Measurements from ENCODE around the gene E2F3. TPM values are rescaled to one million over a fixed set of nuclear protein-coding genes. Genes with fewer than 3 reads are reported as not detected.

The E2F3 gene
- 3.0 TPM for total RNA-seq
- 8.6 TPM for polyA plus RNA-seq
- long read RNA-seq, donor 1 = 0 reads
- long read RNA-seq, donor 2 = 0 reads
- long read RNA-seq, donor 3, full-length matches to known transcripts = 1 of 9 reads
- long read RNA-seq, donor 3, partial matches to known transcripts = 8 of 9 reads
- long read RNA-seq, donor 3, other reads (novel, unspliced or antisense) = 0 of 9 reads
- long read RNA-seq, donor 4, partial matches to known transcripts = 9 of 9 reads
- long read RNA-seq, donor 4, other reads (novel, unspliced or antisense) = 0 of 9 reads
- long read RNA-seq, donor 5 = 0 reads
- long read RNA-seq, donor 6 = 0 reads
- long read RNA-seq, donor 7 = 0 reads
- long read RNA-seq, donor 8 = 0 reads
- long read RNA-seq, donor 9 = 0 reads
- long read RNA-seq, donor 10, full-length matches to known transcripts = 1 of 1 reads
- long read RNA-seq, donor 10, partial matches to known transcripts = 0 of 1 reads
- long read RNA-seq, donor 10, other reads (novel, unspliced or antisense) = 0 of 1 reads

DNA sequence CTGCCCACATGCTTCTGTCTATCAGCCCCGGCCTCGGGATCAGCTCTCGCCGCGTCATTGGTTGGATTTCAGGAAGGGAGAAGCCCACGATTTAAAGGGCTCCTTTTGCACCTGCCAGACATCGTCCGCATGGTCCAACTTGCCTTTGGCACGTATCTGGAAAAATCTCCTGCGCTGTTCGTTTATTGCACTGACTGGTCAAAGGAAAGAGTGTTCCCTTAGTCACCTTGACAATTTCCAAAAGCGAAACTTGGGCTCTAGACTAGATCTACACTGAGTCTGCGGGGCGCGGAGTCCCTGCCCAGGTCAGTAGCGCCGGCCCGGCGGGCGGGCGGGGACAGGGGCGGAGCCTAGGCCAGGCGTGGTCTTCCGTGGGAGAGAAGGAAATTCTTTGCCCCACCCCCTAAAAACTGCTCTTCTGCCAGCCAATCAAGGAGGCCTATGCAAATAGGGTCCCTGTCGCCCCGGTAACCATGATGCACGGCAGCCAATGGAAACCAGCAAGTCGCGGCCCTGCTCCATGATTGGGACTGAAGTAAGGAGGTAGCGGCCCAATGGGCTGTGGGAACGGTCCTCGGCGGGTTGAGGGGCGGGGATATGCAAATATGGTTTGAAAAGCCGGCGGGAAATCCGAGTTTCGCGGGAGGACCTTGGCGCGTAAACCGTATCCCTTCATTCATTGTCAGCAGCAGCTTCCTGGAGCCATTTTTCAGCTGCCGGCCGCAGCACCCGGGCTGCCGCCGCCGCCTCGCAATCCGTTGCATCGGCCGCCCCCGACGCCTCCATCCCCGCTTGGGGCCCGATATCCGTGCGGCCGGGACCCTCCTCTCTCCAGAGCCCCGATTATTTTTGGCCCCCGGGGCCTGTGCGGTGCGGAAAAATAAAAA is at the start of gene E2F3:
E2F3 (plus strand) TSS at position 675 of the 887 bp plus-strand sequence. CDS start 354 bp downstream, outside the sequence.
- no peaks in the 10 kb centered on the region for H3K27me3 ChIP-seq (ENCODE audit: control insufficient read depth in 2 of 2, insufficient read depth in 1 of 2, low read length in 1 of 2)
- DNase-seq (ENCODE audit: low read depth in 6 of 9, low spot score in 9 of 9) = peak; percentile 96 to 99 (median 98)
- peaks cover 0 to 4% of the 10 kb centered on the region in 2 donors for H3K36me3 ChIP-seq (ENCODE audit: control insufficient read depth in 2 of 2, insufficient read depth in 2 of 2, low read length in 1 of 2)
- H3K9me3 ChIP-seq (ENCODE audit: control insufficient read depth in 2 of 2, insufficient read depth in 1 of 2, low read length in 1 of 2) = peaks cover 0 to 3% of the 10 kb centered on the region in 2 donors
- H3K27ac ChIP-seq (ENCODE audit: low read depth in 1 of 2, low read length in 1 of 2) = peak within 1 kb of the TSS; percentile 64 to 86
- WGBS = under 1% methylated on average over 63 of the region's 63 CpGs
- peak within 1 kb of the TSS; percentile 73 to 88 for H3K4me3 ChIP-seq (ENCODE audit: low read length in 2 of 2)
- H3K4me1 ChIP-seq (ENCODE audit: control insufficient read depth in 2 of 2, insufficient read depth in 2 of 2, low read length in 2 of 2) = peaks cover 25 to 26% of the 10 kb centered on the region in 2 donors

DNA sequence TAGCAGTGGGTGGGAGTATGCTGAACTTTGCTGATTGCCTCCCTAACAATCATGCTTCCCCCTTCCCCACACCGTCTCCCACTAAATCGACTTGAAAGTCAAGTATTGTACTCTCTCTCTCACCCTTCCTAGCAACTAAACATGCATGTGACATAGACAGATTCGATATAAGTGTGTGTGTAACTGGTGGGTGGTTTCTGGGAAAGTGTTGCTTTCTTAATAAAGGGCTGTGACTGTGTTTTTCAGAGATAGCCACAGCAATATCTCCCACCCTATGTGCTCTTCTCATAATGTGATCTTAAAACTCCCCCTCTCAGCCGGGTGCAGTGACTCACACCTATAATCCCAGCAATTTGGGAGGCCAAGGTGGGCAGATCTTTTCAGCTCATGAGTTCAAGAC is 49.3 kb upstream of the E2F3 start:
- WGBS = 96% methylated on average over 4 of the region's 4 CpGs
- Histone ChIP-seq H3K36me3 (ENCODE audit: control insufficient read depth in 2 of 2, insufficient read depth in 2 of 2, low read length in 1 of 2) (no peaks in the 10 kb centered on the region), H3K27ac (ENCODE audit: low read depth in 1 of 2, low read length in 1 of 2) (no peak overlapping the region), H3K9me3 (ENCODE audit: control insufficient read depth in 2 of 2, insufficient read depth in 1 of 2, low read length in 1 of 2) (no peaks in the 10 kb centered on the region), H3K4me3 (ENCODE audit: low read length in 2 of 2) (no peak overlapping the region), H3K27me3 (ENCODE audit: control insufficient read depth in 2 of 2, insufficient read depth in 1 of 2, low read length in 1 of 2) (no peaks in the 10 kb centered on the region), H3K4me1 (ENCODE audit: control insufficient read depth in 2 of 2, insufficient read depth in 2 of 2, low read length in 2 of 2) (no peaks in the 10 kb centered on the region)
- DNase-seq (ENCODE audit: low read depth in 6 of 9, low spot score in 9 of 9) = no peak

GRCh38 chr6:20353134-20353533 is 48.5 kb upstream of the E2F3 start:
- no peak overlapping the region for H3K27ac ChIP-seq (ENCODE audit: low read depth in 1 of 2, low read length in 1 of 2)
- no peaks in the 10 kb centered on the region for H3K9me3 ChIP-seq (ENCODE audit: control insufficient read depth in 2 of 2, insufficient read depth in 1 of 2, low read length in 1 of 2)
- H3K36me3 ChIP-seq (ENCODE audit: control insufficient read depth in 2 of 2, insufficient read depth in 2 of 2, low read length in 1 of 2) = no peaks in the 10 kb centered on the region
- WGBS = 97% methylated on average over 5 of the region's 5 CpGs
- DNase-seq (ENCODE audit: low read depth in 6 of 9, low spot score in 9 of 9) = no peak
- H3K4me1 ChIP-seq (ENCODE audit: control insufficient read depth in 2 of 2, insufficient read depth in 2 of 2, low read length in 2 of 2) = no peaks in the 10 kb centered on the region
- no peak overlapping the region for H3K4me3 ChIP-seq (ENCODE audit: low read length in 2 of 2)
- H3K27me3 ChIP-seq (ENCODE audit: control insufficient read depth in 2 of 2, insufficient read depth in 1 of 2, low read length in 1 of 2) = no peaks in the 10 kb centered on the region

DNA sequence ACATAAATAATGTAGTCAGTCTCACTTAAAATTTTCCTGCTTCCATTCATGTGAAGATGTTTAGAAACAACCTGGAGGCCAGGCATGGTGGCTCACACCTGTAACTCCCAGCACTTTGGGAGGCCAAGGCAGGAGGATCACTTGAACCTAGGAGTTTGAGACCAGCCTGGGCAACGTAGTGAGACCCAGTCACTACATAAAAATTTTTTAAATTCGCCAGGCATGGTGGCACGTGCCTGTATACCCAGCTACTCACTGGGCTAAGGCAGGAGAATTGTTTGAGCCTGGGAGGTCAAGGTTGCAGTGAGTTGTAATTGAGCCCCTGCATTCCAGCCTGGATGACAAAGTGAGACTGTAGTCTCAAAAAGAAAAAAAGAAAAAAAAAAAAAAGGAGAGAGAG is 47.3 kb upstream of the E2F3 start:
- Histone ChIP-seq H3K27ac (ENCODE audit: low read depth in 1 of 2, low read length in 1 of 2) (no peak overlapping the region), H3K27me3 (ENCODE audit: control insufficient read depth in 2 of 2, insufficient read depth in 1 of 2, low read length in 1 of 2) (no peaks in the 10 kb centered on the region), H3K36me3 (ENCODE audit: control insufficient read depth in 2 of 2, insufficient read depth in 2 of 2, low read length in 1 of 2) (no peaks in the 10 kb centered on the region), H3K4me1 (ENCODE audit: control insufficient read depth in 2 of 2, insufficient read depth in 2 of 2, low read length in 2 of 2) (no peaks in the 10 kb centered on the region), H3K4me3 (ENCODE audit: low read length in 2 of 2) (no peak overlapping the region), H3K9me3 (ENCODE audit: control insufficient read depth in 2 of 2, insufficient read depth in 1 of 2, low read length in 1 of 2) (no peaks in the 10 kb centered on the region)
- 91% methylated on average over 3 of the region's 3 CpGs for WGBS
- DNase-seq (ENCODE audit: low read depth in 6 of 9, low spot score in 9 of 9) = no peak

DNA sequence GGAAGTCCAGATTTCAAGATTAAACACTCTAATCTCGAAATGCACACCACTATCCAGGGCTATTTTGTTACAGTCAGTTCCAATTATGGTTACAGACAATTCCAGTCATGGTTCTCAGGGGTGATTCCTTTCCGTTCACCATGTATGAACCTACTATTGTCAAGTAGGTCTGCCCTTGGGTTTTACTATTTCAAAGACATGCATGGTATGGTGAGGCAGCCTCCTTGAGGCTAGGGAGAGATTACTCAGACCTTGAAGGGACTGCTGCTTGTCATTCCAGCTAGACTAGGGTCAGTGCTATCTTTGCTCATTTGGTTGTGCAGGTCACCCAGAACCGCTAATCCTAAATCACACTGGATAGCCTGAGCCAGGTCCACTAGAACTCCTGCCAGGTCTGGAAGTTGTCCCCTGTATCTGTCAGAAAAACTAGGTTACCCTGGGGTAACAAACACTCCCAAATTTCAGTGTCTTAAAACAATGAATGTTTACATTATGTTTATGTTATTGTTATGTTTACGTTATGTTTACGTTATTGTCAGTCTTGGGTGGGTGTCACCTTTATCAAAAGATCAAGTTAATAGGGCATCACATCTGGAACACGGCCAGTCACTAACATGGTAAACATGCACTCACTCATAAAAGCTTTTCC is 41.1 kb upstream of the E2F3 start:
- Histone ChIP-seq H3K9me3 (ENCODE audit: control insufficient read depth in 2 of 2, insufficient read depth in 1 of 2, low read length in 1 of 2) (no peaks in the 10 kb centered on the region), H3K36me3 (ENCODE audit: control insufficient read depth in 2 of 2, insufficient read depth in 2 of 2, low read length in 1 of 2) (no peaks in the 10 kb centered on the region), H3K4me1 (ENCODE audit: control insufficient read depth in 2 of 2, insufficient read depth in 2 of 2, low read length in 2 of 2) (no peaks in the 10 kb centered on the region), H3K4me3 (ENCODE audit: low read length in 2 of 2) (no peak overlapping the region), H3K27me3 (ENCODE audit: control insufficient read depth in 2 of 2, insufficient read depth in 1 of 2, low read length in 1 of 2) (no peaks in the 10 kb centered on the region), H3K27ac (ENCODE audit: low read depth in 1 of 2, low read length in 1 of 2) (no peak overlapping the region)
- no peak for DNase-seq (ENCODE audit: low read depth in 6 of 9, low spot score in 9 of 9)
- 96% methylated on average over 6 of the region's 6 CpGs for WGBS

DNA sequence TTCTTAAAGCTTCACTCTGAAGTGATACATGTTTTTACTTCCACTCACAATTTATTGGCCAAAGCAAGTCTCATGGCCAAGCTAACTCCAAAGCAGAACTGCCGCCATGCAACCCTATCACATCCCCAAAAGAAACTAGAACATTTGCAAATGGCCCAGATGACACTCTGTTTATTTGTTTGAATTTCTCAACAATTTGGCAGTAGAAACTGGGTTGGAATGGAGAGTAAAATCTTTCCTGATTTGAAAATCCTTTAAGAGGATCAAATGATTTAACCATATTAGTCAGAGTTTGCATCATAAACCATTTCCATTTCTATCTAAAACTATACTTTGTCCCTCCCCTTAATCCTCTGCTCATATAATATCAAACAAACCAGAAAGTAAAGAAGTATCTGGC is 39.1 kb upstream of the E2F3 start:
- WGBS = 98% methylated on average over 1 of the region's 1 CpG
- no peaks in the 10 kb centered on the region for H3K9me3 ChIP-seq (ENCODE audit: control insufficient read depth in 2 of 2, insufficient read depth in 1 of 2, low read length in 1 of 2)
- no peak overlapping the region for H3K27ac ChIP-seq (ENCODE audit: low read depth in 1 of 2, low read length in 1 of 2)
- H3K4me3 ChIP-seq (ENCODE audit: low read length in 2 of 2) = no peak overlapping the region
- H3K36me3 ChIP-seq (ENCODE audit: control insufficient read depth in 2 of 2, insufficient read depth in 2 of 2, low read length in 1 of 2) = no peaks in the 10 kb centered on the region
- H3K4me1 ChIP-seq (ENCODE audit: control insufficient read depth in 2 of 2, insufficient read depth in 2 of 2, low read length in 2 of 2) = peaks cover 8 to 18% of the 10 kb centered on the region in 2 donors
- H3K27me3 ChIP-seq (ENCODE audit: control insufficient read depth in 2 of 2, insufficient read depth in 1 of 2, low read length in 1 of 2) = no peaks in the 10 kb centered on the region
- no peak for DNase-seq (ENCODE audit: low read depth in 6 of 9, low spot score in 9 of 9)

- Histone ChIP-seq H3K9me3 (ENCODE audit: control insufficient read depth in 2 of 2, insufficient read depth in 1 of 2, low read length in 1 of 2) (no peaks in the 10 kb centered on the region), H3K4me3 (ENCODE audit: low read length in 2 of 2) (no peak overlapping the region), H3K27me3 (ENCODE audit: control insufficient read depth in 2 of 2, insufficient read depth in 1 of 2, low read length in 1 of 2) (no peaks in the 10 kb centered on the region), H3K4me1 (ENCODE audit: control insufficient read depth in 2 of 2, insufficient read depth in 2 of 2, low read length in 2 of 2) (peaks cover 8 to 18% of the 10 kb centered on the region in 2 donors), H3K27ac (ENCODE audit: low read depth in 1 of 2, low read length in 1 of 2) (no peak overlapping the region), H3K36me3 (ENCODE audit: control insufficient read depth in 2 of 2, insufficient read depth in 2 of 2, low read length in 1 of 2) (no peaks in the 10 kb centered on the region)
- 98% methylated on average over 2 of the region's 2 CpGs for WGBS
- DNase-seq (ENCODE audit: low read depth in 6 of 9, low spot score in 9 of 9) = no peak
These were observed 37.4 kb upstream of the E2F3 start for GRCh38 chr6:20364327-20364726.

- WGBS = 78% methylated on average over 3 of the region's 3 CpGs
- Histone ChIP-seq H3K4me3 (ENCODE audit: low read length in 2 of 2) (no peak overlapping the region), H3K27me3 (ENCODE audit: control insufficient read depth in 2 of 2, insufficient read depth in 1 of 2, low read length in 1 of 2) (no peaks in the 10 kb centered on the region), H3K27ac (ENCODE audit: low read depth in 1 of 2, low read length in 1 of 2) (peak overlapping the region in 1 of 2 donors; percentile 58), H3K36me3 (ENCODE audit: control insufficient read depth in 2 of 2, insufficient read depth in 2 of 2, low read length in 1 of 2) (no peaks in the 10 kb centered on the region), H3K4me1 (ENCODE audit: control insufficient read depth in 2 of 2, insufficient read depth in 2 of 2, low read length in 2 of 2) (peaks cover 8 to 18% of the 10 kb centered on the region in 2 donors), H3K9me3 (ENCODE audit: control insufficient read depth in 2 of 2, insufficient read depth in 1 of 2, low read length in 1 of 2) (no peaks in the 10 kb centered on the region)
- peak in 1 of 9 donors; percentile 29 for DNase-seq (ENCODE audit: low read depth in 6 of 9, low spot score in 9 of 9)
These were observed 36.2 kb upstream of the E2F3 start for GRCh38 chr6:20365456-20365855.

All from thymus (tissue), 14 donors.